ENCODE measurements around the gene GMPPA.

The GMPPA gene

DNA sequence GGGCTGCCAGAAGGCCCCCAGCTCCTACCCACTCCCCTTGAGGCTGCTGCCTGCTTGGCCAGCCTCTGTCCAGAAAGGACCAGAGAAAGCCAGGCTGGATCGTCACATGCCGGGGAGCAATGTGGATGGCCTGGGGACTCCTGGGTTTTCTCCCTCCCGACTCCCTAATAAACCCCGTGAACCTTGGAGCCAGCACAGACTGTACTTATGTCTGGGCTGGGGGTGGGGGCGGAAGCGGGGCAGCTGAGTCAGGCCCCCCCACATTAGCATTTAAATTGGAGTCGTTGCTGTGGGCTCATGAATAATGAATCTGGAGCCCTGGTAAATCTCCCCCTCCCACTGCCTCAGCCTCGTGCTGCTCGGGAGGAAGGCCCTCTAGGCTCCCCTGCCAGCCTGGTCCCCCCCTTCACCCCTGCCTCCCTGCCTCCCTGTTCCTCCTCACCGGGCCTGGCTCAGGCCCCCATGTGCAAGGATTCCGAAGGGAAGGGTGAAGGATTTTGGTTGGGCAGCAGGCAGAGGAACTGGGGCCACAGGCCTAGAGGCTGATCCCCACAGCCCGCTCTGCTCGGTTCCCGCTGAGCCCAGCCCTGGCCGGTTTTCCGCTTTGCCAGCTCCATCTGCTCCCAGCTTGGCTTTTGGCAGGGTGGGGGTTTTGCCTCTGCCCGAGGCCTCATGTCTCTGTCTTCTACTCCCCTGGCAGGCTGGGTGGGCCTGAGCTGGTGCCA lies 8.3 kb downstream of the GMPPA start:
- no peak for DNase-seq

DNA sequence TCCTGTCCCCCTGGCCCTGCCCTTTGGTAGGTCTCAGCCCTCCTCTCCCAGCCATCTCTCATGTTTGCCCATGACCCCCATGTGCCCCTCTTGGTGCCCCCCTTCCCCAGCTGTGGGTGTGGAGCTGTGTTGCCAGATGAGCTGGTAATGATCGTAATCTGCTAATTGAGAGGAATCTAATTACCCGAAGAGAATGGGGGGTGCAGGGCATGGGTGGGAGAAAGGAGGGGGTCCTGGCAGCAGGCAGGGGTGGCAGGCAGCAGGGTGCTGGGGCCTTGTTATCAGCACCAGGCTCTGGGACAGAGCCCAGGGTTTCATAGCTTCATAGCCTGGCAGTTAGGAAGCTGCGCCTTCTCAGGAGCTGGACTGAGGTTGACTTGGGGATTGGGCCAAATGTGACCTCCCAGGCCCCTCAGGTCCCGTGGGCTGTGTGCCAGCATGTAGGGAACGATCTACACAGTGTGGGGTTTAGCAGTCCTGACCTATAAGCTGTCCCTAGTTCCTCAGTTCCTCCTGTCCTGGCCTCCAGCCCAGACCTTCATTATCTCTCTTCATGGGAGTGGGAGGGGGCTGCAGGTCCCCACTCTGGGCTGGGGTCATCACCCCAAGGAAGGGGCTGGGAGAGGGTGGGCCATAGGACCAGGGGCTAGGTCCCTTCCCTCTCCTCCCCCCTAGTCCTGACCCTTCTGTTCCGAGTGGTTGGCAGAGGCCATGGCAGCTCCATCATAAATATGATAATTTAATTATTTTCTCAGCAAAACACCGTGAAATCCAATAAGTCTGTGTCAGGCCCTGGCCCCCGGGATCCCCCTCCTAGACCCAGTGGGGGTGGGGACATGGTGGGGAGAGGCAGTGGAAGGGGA lies 9.1 kb downstream of the GMPPA start:
- no peak for DNase-seq

DNA sequence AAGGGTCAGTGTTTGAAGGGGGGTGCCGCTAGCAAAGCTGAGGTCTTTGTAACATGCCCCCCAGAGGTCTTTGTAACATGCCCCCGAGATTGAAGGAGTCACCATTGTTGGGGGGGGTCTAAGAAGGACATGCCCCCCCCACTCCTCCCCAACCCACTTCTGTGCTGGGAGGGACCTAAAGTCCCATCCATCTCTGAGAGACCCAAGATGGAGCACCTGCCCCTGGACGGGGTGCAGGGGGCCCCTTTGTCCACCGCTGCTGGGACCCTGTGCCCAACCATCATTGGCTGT lies 9.7 kb downstream of the GMPPA start:
- DNase-seq, result no peak

DNA sequence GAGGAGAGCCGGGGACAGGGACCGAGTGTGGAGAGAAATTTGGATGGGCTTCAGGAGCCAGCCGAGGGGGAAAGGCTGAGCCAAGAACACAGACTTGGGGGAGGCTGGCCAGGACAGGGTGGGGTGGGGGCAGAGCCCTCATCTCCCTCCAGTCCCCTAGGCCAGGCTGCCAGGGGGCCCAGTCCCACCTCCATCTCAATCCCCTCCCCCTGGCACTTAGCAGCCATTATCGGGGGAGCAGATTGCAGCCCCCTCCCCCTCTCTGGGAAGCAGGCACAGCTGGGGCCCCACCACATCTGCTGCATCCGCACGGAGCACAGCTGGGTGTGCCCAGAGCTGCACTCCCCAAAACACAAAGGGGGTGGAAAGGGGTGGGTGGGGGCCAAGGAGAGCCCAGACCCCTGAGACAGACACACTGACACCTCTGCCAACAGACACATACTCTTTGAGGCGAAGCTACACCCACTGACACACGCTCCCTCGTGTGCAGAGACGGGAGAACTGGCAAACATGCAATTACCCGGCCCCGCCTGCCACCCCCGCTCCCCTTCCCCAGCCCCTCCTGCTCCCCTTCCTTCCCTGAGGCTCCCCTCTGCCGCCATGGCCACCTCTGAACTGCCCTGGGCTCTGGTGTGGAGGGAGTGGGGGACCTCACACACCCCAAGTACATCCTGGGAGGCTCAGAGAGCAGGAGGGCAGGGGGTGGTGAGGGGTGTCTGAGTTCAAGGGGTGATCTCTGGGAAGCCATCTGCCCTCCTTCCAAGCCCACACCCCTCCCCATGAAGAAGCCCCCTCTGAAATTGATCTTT lies 10.5 kb downstream of the GMPPA start:
- DNase-seq, result no peak

DNA sequence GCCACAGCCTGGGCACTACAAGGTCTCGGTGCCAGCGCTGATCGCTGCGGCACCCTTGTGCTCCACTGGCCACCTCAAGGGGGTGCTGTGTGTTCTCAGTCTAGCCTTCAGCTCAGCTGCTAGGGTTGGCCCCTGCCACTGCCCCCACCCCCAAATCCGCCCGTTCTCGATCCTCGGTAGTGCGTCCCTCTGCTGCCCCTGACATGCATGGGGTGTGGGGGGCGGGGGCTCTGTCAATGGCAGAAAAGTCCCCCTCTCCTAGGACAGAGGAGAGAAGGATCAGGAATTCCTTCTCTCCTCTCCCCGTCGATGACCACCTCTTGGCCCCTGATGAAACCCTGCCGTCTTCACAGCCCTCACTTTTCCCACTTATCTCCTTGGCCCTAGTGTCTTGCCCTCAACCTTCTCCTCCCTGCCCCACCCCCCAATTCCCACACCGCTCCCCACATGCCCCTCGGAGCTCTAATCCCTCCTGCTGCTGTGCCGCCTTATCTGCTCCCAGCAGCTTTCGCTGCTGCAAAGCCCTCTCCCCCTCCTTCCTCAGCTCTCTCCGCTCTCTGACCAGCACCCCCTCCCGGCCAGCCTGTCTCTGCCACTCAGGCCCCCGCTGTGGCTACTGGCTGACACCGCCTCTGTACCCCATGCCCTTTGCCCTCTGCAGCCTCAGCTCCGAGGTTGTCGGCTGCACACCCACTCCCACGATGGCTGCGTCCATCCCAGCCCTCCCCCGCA lies 11.3 kb downstream of the GMPPA start:
- peak; percentile 21 for DNase-seq

DNA sequence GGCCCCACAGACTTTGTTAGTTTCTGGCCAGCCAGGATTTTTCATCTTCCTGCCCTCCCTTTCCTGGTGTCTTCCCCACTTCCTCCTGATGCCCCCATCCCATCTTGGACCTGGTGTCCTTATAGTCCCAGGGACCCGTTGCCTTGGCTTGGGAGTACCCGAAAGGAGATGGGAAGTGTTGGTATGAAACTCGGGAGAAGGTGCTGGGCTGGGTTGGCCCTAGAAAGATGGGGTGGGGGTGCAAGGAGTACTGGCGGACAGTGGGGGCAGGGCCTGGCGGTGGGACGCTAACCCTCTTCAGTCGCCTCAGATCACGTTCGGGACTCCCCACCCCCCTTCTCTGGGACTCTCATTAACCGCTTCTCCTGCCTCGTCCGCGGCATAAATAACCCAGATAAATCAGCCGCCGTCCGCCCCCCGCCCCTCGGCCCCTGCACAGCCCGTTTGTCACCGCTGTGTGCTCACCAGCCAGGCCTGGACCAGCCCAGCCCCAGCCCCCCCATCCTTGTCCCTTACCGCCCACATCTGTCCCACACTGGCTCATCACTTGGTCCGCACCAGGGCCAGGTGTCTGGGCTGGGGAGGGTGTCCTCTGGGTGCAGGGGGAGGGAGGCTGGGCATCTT lies 11.9 kb downstream of the GMPPA start:
- DNase-seq, result no peak

DNA sequence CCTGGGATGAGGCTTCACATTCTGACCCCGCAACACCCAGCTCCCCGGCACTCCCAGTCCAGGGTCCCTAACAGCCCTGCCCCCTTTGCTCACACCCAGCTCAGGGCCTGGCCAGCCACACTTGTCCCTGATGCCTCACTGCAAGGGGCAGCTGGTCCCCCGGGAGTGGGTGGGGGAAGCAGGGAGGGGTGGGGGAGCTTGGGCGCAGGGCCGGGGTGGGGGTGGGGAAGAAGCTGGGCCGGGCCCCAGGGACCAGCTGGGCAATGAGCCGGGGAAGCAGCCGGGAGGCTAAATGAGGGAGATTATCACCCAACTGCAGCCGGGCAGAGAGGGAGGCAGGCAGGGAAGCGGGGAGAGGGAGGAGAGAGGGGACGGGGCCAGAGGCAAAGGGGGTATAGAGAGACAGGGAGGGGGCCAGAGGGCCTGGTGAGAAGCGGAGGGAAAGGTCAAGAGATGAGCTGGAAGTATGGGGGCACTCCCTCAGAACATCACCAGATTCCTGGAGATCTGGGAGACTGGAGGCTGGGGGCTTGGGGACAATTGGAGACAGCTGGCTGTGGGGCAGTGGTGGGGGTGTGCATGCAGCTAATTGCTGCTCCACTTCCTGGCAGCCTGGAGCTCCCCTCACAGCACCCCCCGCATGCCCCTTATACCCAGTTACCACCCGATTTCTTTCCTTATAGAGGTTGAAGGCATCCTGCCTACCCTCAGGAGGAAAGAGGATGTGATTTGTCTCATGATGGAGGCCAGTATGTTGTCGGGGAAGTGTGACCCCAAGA lies 13.0 kb downstream of the GMPPA start:
- DNase-seq, result no peak

DNA sequence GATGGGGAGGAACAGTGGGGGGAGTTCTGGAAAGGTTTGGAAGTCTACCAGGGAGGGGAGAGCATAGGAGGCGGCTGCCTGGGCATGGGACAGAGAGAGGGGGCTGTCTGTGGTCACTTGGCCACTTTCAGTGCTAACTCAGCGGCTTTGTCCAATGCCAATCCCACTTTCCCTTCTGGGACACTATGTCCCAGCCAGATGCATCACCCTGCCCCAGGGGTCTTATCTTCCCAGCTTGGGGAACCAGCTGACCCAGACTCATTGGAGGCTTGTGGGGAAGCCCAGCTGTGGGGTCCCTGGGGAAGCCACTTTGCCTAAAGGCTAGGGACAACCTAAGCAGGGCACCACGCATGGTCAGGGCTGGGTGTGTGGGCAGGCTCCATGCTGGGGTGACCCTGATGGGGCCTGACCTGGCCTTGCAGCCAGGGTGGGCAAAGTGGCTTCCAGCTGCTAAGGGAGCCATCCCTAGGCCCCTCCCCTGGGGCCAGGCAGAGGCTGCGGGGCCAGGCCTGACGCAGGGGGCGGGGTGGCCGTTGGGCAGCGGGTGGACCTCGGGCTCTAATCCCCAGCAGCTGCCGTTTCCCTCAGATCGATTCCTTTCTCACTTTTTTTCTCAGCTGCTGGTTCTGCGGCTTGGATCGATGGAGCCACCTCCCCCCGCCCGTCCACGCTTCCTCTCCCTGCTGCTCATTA lies 14.0 kb downstream of the GMPPA start:
- no peak for DNase-seq

DNA sequence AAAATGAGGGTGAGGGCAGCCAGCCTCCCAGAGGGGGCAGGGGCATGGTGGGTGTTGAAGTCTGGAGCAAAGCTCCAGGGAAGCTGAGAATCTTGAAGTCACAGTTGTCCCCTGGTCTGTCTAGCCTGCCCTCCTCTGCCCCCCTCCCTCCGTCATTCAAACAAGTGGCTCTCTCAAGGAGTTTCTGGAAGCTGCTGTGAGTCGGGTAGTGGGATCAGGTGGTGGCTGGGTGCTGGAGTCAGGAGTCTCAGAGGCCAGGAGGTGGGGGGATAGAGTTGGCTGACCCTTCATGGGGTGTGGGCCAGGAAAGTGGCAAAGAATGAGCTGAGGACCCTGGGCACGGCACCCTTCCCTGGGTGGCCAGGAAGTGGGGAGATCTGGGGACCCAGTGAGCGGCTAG lies 15.1 kb downstream of the GMPPA start:
- DNase-seq, result no peak

DNA sequence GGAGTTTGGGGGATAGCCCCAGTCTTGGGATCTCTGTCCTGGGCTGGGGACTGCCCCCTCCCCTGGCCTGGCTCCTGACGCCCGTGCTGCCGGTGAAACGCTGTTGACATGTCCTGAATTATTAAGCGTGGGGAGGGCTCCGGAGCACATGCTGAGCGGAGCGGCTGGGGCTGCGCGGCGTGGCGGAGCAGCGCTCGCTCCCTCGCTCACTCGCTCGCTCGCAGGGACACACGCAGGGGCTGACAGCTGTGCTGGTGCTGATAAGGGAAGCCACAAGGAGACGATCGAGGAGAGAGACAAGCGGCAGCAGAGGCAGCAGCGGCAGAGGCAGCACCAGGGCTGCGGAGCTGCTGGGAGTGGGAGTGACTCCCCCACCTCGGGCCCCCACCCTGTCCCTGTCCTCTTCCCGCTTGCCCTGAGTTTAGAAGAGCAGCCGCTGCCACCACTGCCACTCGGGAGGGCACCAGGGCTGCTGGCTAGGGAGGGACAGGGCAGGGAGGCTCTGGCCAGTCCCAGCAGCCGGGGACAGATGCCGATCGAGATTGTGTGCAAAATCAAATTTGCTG lies 15.6 kb downstream of the GMPPA start, which contains the start of gene ASIC4:
ASIC4 (plus strand) TSS at position 287 of the 566 bp plus-strand sequence; CDS start at position 530, 243 bp downstream.
- DNase-seq, result no peak

DNA sequence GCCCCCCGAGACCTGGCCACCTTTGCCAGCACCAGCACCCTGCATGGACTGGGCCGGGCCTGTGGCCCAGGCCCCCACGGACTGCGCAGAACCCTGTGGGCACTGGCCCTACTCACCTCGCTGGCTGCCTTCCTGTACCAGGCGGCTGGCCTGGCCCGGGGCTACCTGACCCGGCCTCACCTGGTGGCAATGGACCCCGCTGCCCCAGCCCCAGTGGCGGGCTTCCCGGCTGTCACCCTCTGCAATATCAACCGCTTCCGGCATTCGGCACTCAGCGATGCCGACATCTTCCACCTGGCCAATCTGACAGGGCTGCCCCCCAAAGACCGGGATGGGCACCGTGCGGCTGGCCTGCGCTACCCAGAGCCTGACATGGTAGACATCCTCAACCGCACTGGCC lies 16.1 kb downstream of the GMPPA start:
- no peak for DNase-seq

DNA sequence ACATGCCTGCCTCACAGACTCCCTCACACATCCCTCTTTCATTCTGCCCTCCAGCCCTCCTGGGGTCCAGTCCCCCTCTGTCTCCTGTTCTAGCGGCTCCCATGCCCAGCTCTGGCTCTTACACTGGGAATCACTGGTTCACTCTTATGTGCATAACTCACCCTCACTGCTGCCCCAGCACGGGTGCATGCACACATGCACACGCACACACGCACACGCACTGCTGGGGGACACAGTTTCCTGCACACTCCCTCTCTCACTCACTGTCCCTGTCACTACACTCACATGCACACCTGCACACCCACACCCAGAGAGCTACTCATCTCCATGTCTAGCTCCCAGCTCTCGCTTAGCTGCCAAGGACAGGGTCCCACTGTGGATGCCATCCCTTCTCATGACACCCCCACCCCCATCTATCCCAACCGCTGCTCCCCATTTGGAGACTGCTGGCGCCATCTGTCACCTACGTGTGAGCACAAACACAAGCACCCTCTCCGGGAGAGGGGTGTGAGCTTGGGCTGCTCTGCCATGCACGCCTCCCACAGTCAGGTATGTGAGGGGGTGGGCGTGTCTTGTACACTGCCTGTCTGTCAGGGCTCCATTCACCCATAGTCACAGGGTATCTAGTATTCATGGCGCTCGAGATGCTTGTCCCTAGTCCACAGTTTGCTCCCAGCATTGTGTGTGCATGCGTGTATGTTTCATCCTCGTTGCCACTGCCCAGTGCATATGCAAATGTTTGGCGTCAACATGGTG lies 17.4 kb downstream of the GMPPA start:
- DNase-seq, result no peak

DNA sequence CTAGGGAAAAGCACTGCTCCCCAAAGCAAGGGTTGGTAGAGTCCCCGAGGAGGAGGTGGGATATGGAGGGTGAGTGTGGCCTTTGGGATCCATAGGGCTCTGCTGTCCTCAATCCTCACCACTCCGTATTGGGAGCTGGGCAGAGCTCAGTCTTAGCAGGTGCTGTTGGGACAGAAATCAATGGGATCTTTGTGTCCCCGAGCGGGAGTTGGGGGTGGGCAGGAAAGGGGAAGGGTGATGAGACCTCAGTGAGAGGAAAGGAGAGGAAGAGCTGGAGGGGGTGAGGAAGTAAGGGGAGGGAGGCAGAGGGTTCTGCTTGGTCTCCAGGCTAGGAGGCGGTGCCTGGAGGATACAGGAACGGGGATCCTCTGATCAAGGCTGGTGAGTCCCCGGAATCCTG lies 18.2 kb downstream of the GMPPA start:
- no peak for DNase-seq

DNA sequence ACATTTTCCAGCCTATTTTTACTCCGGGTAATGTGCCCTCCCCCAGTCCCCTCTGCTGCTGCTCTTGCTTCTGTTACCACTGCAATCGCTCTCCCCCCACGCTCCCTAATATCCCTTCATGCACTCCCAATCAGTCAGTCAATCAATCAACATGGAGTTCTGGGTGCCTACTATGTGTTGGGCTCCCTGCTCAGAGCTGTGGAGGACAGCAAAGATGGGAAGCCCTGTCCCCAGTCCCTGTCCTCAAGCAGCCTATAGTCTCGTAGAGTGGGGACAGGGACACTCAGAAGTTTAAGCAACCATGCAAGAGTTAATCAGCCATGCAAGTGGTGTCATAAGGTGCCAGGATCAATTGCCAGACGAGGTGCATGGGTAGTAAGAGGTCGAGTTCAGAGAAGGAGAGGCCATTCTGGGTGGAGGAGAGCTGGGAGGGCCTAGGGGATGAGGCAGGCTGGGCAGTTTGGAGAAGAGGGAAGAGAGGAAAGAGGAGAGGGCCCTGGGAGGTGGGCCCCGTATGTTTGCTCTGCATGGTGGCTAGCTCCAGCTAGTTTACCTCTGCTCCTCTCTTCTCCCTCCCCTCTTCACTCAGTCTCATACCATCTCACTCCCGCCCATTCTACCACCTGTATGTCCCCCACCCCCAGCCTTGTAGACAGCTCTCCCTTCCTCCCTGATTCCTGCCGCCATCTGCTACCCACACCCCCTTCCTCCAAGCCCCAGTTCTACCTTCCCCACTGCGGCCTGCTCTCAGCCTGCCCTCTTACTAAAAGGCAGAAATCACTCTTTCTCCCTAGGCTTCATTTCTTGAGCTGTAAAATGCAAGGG lies 19.5 kb downstream of the GMPPA start:
- no peak for DNase-seq

DNA sequence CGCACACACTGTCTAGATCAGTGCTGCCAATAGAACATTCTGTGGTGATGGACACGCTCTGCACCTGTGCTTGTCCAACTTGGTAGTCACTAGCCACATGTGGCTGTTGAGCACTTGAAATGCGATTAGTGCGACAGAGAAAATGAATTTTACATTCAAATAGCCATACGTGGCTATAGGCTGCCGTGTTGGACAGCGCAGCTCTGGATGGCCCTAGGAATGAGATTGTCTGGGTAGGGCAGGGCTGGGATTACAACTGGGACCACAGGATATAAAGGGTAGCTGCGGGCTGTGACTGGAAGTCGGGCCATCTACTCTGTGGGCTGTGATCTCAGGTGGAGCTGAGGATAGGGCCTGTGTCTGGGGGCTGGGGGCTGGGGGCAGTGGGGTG lies 20.8 kb downstream of the GMPPA start:
- no peak for DNase-seq

DNA sequence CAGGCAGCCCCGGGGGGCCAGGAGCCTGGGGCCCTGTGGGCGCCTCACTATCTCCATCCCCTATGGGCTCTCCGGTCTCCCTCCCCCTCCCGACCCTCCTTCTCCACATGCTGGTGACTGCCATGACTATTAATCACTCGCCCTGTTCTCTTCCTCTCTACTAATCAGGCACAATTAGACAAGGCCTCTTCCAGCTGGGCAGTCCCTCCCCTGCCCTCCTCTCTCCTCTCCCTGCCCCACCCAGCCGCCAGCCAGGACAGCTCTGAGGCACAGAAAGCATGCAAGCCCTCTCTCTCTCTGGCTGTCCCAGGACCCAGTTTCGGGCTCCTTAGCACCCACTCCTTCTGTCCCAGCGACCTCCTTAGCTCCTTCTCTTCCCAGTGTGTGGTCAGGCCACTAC lies 21.4 kb downstream of the GMPPA start:
- no peak for DNase-seq

DNA sequence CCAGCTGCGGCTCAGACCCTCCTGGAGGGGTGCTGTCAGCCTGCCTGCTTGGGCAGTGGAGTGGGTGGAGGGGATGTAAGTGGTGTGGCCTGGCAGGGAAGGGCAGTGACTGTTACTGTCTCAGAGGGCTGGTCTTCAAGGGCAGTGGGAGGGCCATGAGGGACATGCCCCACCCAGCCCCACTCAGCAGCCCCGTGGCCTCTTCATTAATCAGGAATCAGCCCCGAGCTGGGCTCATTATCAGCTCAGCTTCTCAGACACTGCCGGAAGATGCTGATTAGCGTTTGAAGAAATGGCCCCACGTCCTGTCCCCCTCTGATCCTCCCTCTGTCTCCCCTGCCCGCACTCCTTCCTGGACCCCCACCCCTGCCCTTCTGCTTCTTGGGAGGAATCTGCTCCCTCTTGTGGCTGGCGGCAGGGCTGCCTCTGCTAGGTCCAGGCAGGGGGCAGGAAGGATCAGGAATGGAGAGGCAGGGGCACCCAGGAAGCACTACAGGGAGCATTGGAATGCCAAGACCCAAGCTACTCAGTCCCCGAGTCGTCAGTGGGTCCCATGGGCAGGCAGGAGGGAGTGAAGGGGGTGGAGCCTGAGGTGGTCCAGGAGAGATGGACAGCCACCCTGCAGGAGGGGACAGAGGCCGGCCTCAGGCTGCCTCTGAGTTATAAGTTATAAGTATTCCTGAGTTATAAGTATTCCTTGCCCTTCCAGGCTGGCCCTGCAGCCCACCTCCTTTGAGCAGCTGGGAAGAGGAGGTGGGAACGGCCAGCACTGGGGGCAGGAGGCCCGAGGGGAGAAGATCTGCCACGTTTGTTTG lies 22.6 kb downstream of the GMPPA start:
- DNase-seq, result no peak

Data from NCI-H748 treated with DMSO at 0.1 percent for 48 hours (cell line).